ENCODE data around the gene KDM8.

KDM8 gene

GRCh38 chr16:27232901-27233625, 29.7 kb downstream of the KDM8 start:
- DNase-seq = no peak

- DNase-seq = no peak
Observed at GRCh38 chr16:27233731-27234130, 30.4 kb downstream of the KDM8 start.

GRCh38 chr16:27234171-27234570, 30.8 kb downstream of the KDM8 start:
- no peak for DNase-seq

GRCh38 chr16:27234603-27235002, 31.3 kb downstream of the KDM8 start:
- no peak for DNase-seq

- no peak for DNase-seq
Observed at GRCh38 chr16:27235055-27235937, 32.0 kb downstream of the KDM8 start.

- DNase-seq = no peak
Observed at GRCh38 chr16:27235938-27236245, 32.6 kb downstream of the KDM8 start.

- DNase-seq = no peak
Observed at GRCh38 chr16:27236635-27237218, 33.4 kb downstream of the KDM8 start.

- no peak for DNase-seq
Observed at GRCh38 chr16:27237219-27238015, 34.1 kb downstream of the KDM8 start.

- no peak for DNase-seq
Observed at GRCh38 chr16:27238016-27238587, 34.8 kb downstream of the KDM8 start.

GRCh38 chr16:27238591-27238990, 35.3 kb downstream of the KDM8 start:
- no peak for DNase-seq

- no peak for DNase-seq
Observed at GRCh38 chr16:27239026-27239425, 35.7 kb downstream of the KDM8 start.

GRCh38 chr16:27239906-27240655, 36.8 kb downstream of the KDM8 start:
- DNase-seq = no peak

- DNase-seq = no peak
Observed at GRCh38 chr16:27240948-27241531, 37.7 kb downstream of the KDM8 start.

- DNase-seq = no peak
Observed at GRCh38 chr16:27241658-27242057, 38.3 kb downstream of the KDM8 start.

- DNase-seq = no peak
Observed at GRCh38 chr16:27242398-27242797, 39.1 kb downstream of the KDM8 start.

GRCh38 chr16:27242868-27243590, 39.7 kb downstream of the KDM8 start:
- DNase-seq = no peak

GRCh38 chr16:27243725-27244362, 40.5 kb downstream of the KDM8 start:
- DNase-seq = no peak

- no peak for DNase-seq
Observed at GRCh38 chr16:27244363-27244755, 41.0 kb downstream of the KDM8 start.

GRCh38 chr16:27245276-27246172, 42.2 kb downstream of the KDM8 start:
- no peak for DNase-seq

Measured in NCI-H187 treated with DMSO at 0.1 percent for 48 hours (cell line).